ENCODE measurements around the gene HDDC2. TPM values are rescaled to one million over a fixed set of nuclear protein-coding genes. Genes with fewer than 3 reads are reported as not detected.

HDDC2 gene
- total and polyA plus RNA-seq, 9 of the 15 experiments (the other 6 are each of a cell fraction or from before 2014, with no cell fraction given): 194 to 632 (median 294) TPM

- POLR2A ChIA-PET: interaction anchor here (0.6 kb wide), 1 partner anchor 14 kb away, joined by 4 read pairs; no protein-coding TSS in a partner anchor
Measured at GRCh38 chr6:125337706-125338105, 35.9 kb upstream of the HDDC2 start.

More at GRCh38 chr6:125337706-125338105, 35.9 kb upstream of the HDDC2 start:
- Histone ChIP-seq H3K4me3 (no peak overlapping the region), H3K4me2 (ENCODE audit: insufficient read depth, low read length) (no peak overlapping the region), H2AFZ (ENCODE audit: low read depth, low read length) (no peak overlapping the region), H4K20me1 (replicated peaks; ENCODE audit: control insufficient read depth, insufficient read depth, low read length) (no peaks in the 10 kb centered on the region), H3K9ac (ENCODE audit: insufficient read depth in 1 of 2, low read depth in 2 of 2, low read length in 2 of 2) (no peak overlapping the region), H3K9me1 (ENCODE audit: control insufficient read depth, insufficient read depth, low read length) (no peaks in the 10 kb centered on the region), H3K36me3 (ENCODE audit: control insufficient read depth, insufficient read depth, low read length) (no peaks in the 10 kb centered on the region), H3K27ac (ENCODE audit: extremely low read depth, low read depth, low read length) (no peak overlapping the region), H3K9me3 (replicated peaks; ENCODE audit: control insufficient read depth, insufficient read depth, low read depth, low read length) (no peaks in the 10 kb centered on the region; the same call in 1 of the 2 replicates), H3K79me2 (ENCODE audit: control insufficient read depth, insufficient read depth, low read length) (no peaks in the 10 kb centered on the region), H3K27me3 (ENCODE audit: control insufficient read depth in 2 of 2, insufficient read depth in 2 of 2, low read length in 2 of 2) (peaks cover 0 to 4% of the 10 kb centered on the region in 2 experiments; a peak in 3 of 5 replicates), H3K4me1 (replicated peaks in 1 of 2; ENCODE audit: control insufficient read depth in 2 of 2, insufficient read depth in 2 of 2, low read length in 2 of 2) (no peaks in the 10 kb centered on the region)
- no TSS peak for BruUV-seq (replicated peaks)
- no peak for TF ChIP-seq KAT8 (IDR thresholded peaks at IDR 0.05; ENCODE audit: low read depth)
- no peak for TF ChIP-seq FOXJ2 (tag; IDR thresholded peaks at IDR 0.05)
- no peak for TF ChIP-seq CHCHD3 (CRISPR knock-in tag; IDR thresholded peaks at IDR 0.05)
- no peak for TF ChIP-seq GABPB2 (CRISPR knock-in tag; conservative IDR thresholded peaks at IDR 0.05)
- no peak for TF ChIP-seq GATAD2A (IDR thresholded peaks at IDR 0.05)
- no peak for TF ChIP-seq THAP7 (CRISPR knock-in tag; IDR thresholded peaks at IDR 0.05)
- TF ChIP-seq GATA2 (CRISPR knock-in tag; IDR thresholded peaks at IDR 0.05): no peak
- no peak for TF ChIP-seq E2F4 (CRISPR knock-in tag; IDR thresholded peaks at IDR 0.05; ENCODE audit: low read depth)
- no peak for TF ChIP-seq ZNF449 (CRISPR knock-in tag; IDR thresholded peaks at IDR 0.05)
- TF ChIP-seq MTA1 (IDR thresholded peaks at IDR 0.05; ENCODE audit: borderline replicate concordance): no peak
- no peak for TF ChIP-seq NFYB (IDR thresholded peaks at IDR 0.05; ENCODE audit: extremely low read depth, insufficient read length)
- no peak for TF ChIP-seq ZNF830 (CRISPR knock-in tag; IDR thresholded peaks at IDR 0.05)
- TF ChIP-seq TARDBP (IDR thresholded peaks at IDR 0.05): no peak
- TF ChIP-seq ATF3 (IDR thresholded peaks at IDR 0.05): no peak
- no peak for TF ChIP-seq ATF3 (CRISPR knock-in tag; conservative IDR thresholded peaks at IDR 0.05)
- no peak for TF ChIP-seq ZNF655 (CRISPR knock-in tag; IDR thresholded peaks at IDR 0.05)
- intact Hi-C loops (cut with micrococcal nuclease) (no loop called here), in situ Hi-C loops (cut with MboI) (no loop called here)
- CTCF ChIA-PET (ENCODE audit: low intra/inter-chr PET ratio): no interaction called here
- ATAC-seq (no peak), DNase-seq (ENCODE audit: extremely low read depth in 1 of 4, low spot score in 3 of 4) (no peak), FAIRE-seq (no peak)
- WGBS (ENCODE audit: insufficient coverage, low coverage, missing lambda C conversion rate): 0% methylated on average over 6 of the region's 6 CpGs
